Stimulated activated CD4-positive, alpha-beta T cell treated with anti-CD3 and anti-CD28 coated beads, Interleukin-15, amount 100 ng/mL, for 24 hours (primary cell): ENCODE data around the gene PLEKHH2.
"Not testable (repeated sequence)": the region's sequence is repeated elsewhere in the genome, so short reads cannot be mapped to it uniquely, and the experiment has no call there.

Experiments
- DNase-seq: peaks from one replicate; pipeline ENCODE4 v3.0.0-alpha.2; 2020

PLEKHH2 gene

GRCh38 chr2:43724728-43725526 lies 87.9 kb downstream of the PLEKHH2 start:
- DNase-seq: no peak

GRCh38 chr2:43725711-43726246 lies 88.7 kb downstream of the PLEKHH2 start:
- no peak for DNase-seq

GRCh38 chr2:43726961-43727633 lies 90.0 kb downstream of the PLEKHH2 start:
- DNase-seq: not testable (repeated sequence)

GRCh38 chr2:43727634-43728014 lies 90.6 kb downstream of the PLEKHH2 start:
- DNase-seq: no peak

- no peak for DNase-seq
These were observed 92.6 kb downstream of the PLEKHH2 start for GRCh38 chr2:43729491-43730174.

- no peak for DNase-seq
These were observed 94.2 kb downstream of the PLEKHH2 start for GRCh38 chr2:43731211-43731610.

GRCh38 chr2:43736637-43737036 lies 99.6 kb downstream of the PLEKHH2 start:
- no peak for DNase-seq

GRCh38 chr2:43737097-43737854 lies 100.2 kb downstream of the PLEKHH2 start:
- no peak for DNase-seq

GRCh38 chr2:43737855-43738254 lies 100.8 kb downstream of the PLEKHH2 start:
- no peak for DNase-seq

- no peak for DNase-seq
These were observed 101.2 kb downstream of the PLEKHH2 start for GRCh38 chr2:43738257-43738656.

- no peak for DNase-seq
These were observed 106.6 kb downstream of the PLEKHH2 start for GRCh38 chr2:43743706-43744105.

- DNase-seq: no peak
These were observed 108.4 kb downstream of the PLEKHH2 start for GRCh38 chr2:43745457-43745856.

GRCh38 chr2:43748333-43748732 lies 111.3 kb downstream of the PLEKHH2 start:
- DNase-seq: peak; percentile 62

- DNase-seq: no peak
These were observed 112.5 kb downstream of the PLEKHH2 start for GRCh38 chr2:43749583-43749982.

GRCh38 chr2:43751476-43751990 lies 114.5 kb downstream of the PLEKHH2 start:
- no peak for DNase-seq

- DNase-seq: no peak
These were observed 115.2 kb downstream of the PLEKHH2 start for GRCh38 chr2:43752302-43752701.

GRCh38 chr2:43754180-43754579 lies 117.1 kb downstream of the PLEKHH2 start:
- DNase-seq: no peak

- no peak for DNase-seq
These were observed 121.7 kb downstream of the PLEKHH2 start for GRCh38 chr2:43758739-43759138.

- no peak for DNase-seq
These were observed 122.1 kb downstream of the PLEKHH2 start for GRCh38 chr2:43759195-43759594.

- DNase-seq: no peak
These were observed 125.2 kb downstream of the PLEKHH2 start for GRCh38 chr2:43762286-43762685.

GRCh38 chr2:43763091-43763490 lies 126.0 kb downstream of the PLEKHH2 start:
- no peak for DNase-seq

GRCh38 chr2:43764086-43764705 lies 127.1 kb downstream of the PLEKHH2 start:
- no peak for DNase-seq
